HFFc6 (cell line): ENCODE data around the gene TMEM229B. TPM values are rescaled to one million over a fixed set of nuclear protein-coding genes. Genes with fewer than 3 reads are reported as not detected.

Experiments
- DNase-seq: peaks from one replicate; pipeline ENCODE4 v3.0.0-alpha.2; 2018
- H3K27ac Mint-ChIP-seq: 2 replicates; pipeline ENCODE4 v1.8.0; 2020; ENCODE audit warnings: mild to moderate bottlenecking, mixed read lengths
- H3K27me3 Mint-ChIP-seq: 2 replicates; pipeline ENCODE4 v1.8.0; 2021; ENCODE audit warnings: mild to moderate bottlenecking, moderate library complexity, mixed read lengths; ENCODE audit not compliant: insufficient read depth
- H3K36me3 Mint-ChIP-seq: 2 replicates; pipeline ENCODE4 v1.8.0; 2021; ENCODE audit warnings: low read depth, mixed read lengths
- H3K4me1 Mint-ChIP-seq: 2 replicates; pipeline ENCODE4 v1.8.0; 2020; ENCODE audit warnings: low read depth, mixed read lengths
- H3K4me3 Mint-ChIP-seq: 2 replicates; pipeline ENCODE4 v1.8.0; 2020; ENCODE audit warnings: mild to moderate bottlenecking, moderate library complexity, mixed read lengths
- H3K9me3 Mint-ChIP-seq: 2 replicates; pipeline ENCODE4 v1.8.0; 2020; ENCODE audit warnings: mild to moderate bottlenecking, mixed read lengths
- CTCF ChIP-seq: fragments of 200-600 bp; sonication (generic); IDR thresholded peaks from 2 replicates; pipeline ENCODE4 v1.5.0; 2021; ENCODE audit warnings: antibody characterized with exemption, mild to moderate bottlenecking
- microRNA-seq: library from miRNA; unstranded; fragments of <30 nt; microRNA quantifications from one replicate; pipeline ENCODE4, GENCODE V29; 2019
- total RNA-seq, 6 experiments: library from RNA; stranded (reverse); fragmentation: NEBNext Ultra II Directional; extraction: Animal tissue kit (Norgen Biotek cat#: 25700); gene quantifications; 2 replicates in 1 of 6; 3 replicates in 5 of 6; pipeline ENCODE4 v1.2.3, GENCODE V29; 2021

The TMEM229B gene
- total RNA-seq, 6 experiments from 2014 or later, result 0.06 to 0.38 (median 0.20) TPM

DNA sequence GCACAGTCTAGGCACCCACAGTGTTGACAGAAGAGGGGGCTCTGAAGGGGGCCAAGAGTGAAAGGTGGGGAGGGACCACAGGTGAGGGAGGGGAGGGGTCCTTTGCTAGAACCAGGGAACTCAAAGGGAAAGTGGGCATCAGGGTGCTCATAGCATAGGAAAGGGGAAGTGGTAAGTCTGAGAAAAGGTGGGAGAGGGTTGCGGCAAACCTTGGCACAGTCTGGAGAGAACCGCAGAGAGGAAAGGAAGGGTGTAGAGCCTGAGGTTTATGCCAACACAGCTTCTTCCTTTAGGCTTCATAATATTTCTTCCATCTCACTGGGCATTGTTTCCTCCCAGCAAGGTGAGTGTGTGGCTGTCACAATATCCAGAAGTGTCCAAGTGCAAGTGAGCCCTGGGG lies 65.1 kb downstream of the TMEM229B start:
- DNase-seq, result no peak
- TF ChIP-seq CTCF, result no peak
- no peak overlapping the region for H3K27ac Mint-ChIP-seq
- H3K4me3 Mint-ChIP-seq, result no peak overlapping the region
- H3K36me3 Mint-ChIP-seq, result no peaks in the 10 kb centered on the region
- H3K9me3 Mint-ChIP-seq, result no peaks in the 10 kb centered on the region
- peaks cover 25% of the 10 kb centered on the region for H3K4me1 Mint-ChIP-seq
- H3K27me3 Mint-ChIP-seq, result peaks cover 4% of the 10 kb centered on the region

DNA sequence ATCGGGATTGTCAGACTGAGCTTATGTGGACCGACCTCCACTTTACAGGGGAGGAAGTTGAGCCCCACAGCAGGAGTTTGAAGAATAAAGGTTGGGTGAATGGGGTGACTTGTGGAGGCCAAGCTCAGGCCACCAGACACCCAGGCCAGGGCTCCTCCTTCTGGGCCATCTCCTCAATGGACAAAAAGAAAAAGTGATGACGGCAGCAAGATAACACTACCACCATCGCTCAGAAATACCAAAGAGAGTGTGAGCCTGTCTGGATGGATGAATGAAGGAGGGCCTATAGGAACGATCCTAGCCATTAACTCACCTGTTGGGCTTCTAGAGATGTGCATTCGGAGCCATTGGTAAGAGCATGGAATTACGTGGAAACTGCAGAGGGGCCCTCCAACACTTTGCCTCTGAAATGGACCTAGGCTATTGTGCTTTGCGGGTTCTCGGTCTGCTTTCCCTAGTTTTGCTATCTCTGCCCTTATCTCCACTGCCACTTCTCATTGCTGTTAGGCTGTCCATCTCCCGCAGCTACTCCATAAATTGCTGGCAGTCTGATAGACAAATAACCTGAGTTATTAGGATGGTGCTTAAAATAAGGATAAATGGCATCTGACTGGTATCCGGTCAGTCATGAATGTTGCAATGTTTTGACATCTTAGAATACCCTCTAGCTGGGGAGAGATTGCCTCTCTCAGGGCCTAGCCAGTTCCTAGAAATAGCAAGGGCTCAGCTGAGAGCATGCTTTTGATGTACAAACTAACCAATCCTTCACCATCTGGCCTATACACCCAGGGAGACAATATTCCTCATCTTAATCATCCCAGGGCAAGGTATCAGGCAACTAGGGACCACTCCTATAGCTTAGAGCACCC lies 66.9 kb downstream of the TMEM229B start:
- H3K9me3 Mint-ChIP-seq, result no peaks in the 10 kb centered on the region
- H3K27me3 Mint-ChIP-seq, result peaks cover 5% of the 10 kb centered on the region
- no peak for TF ChIP-seq CTCF
- H3K4me3 Mint-ChIP-seq, result no peak overlapping the region
- DNase-seq, result no peak
- H3K4me1 Mint-ChIP-seq, result peaks cover 16% of the 10 kb centered on the region
- H3K36me3 Mint-ChIP-seq, result no peaks in the 10 kb centered on the region
- no peak overlapping the region for H3K27ac Mint-ChIP-seq

Small RNAs within 50 kb of the gene (microRNA-seq; reads per million reads assigned to microRNA genes)
- not detected for gene MIR5694

Other genes starting within 250 kb of the TMEM229B start
- 10 to 100 TPM; 41.9 to 52.7 (median 45.9) TPM for gene PALS1, start 247.3 kb downstream of the TMEM229B start, total RNA-seq
- gene ATP6V1D, start 128.9 kb downstream of the TMEM229B start, total RNA-seq, result 100 to 1,000 TPM; 135 to 167 (median 150) TPM
- gene EIF2S1, start 128.4 kb downstream of the TMEM229B start, total RNA-seq, result 100 to 1,000 TPM; 163 to 218 (median 178) TPM
- gene PLEK2, start 76.6 kb downstream of the TMEM229B start, total RNA-seq, result 10 to 100 TPM in 5 of 6 experiments, 1 to 10 TPM in 1; 8.7 to 23.8 (median 19.5) TPM
- gene PLEKHH1, start 44.6 kb upstream of the TMEM229B start, total RNA-seq, result under 1 TPM; 0.10 to 0.28 (median 0.19) TPM
- 1 to 10 TPM; 6.3 to 9.3 (median 7.8) TPM for gene PIGH, start 111.5 kb upstream of the TMEM229B start, total RNA-seq
- 1 to 10 TPM; 1.4 to 2.2 (median 1.9) TPM for gene ARG2, start 131.2 kb upstream of the TMEM229B start, total RNA-seq
- gene VTI1B, start 185.9 kb upstream of the TMEM229B start, total RNA-seq, result 100 to 1,000 TPM; 154 to 178 (median 156) TPM
- 10 to 100 TPM; 46.1 to 51.9 (median 49.6) TPM for gene RDH11, start 207.0 kb upstream of the TMEM229B start, total RNA-seq
- gene RDH12, start 213.2 kb upstream of the TMEM229B start, total RNA-seq, result not detected